NT2/D1 (cell line): ENCODE measurements around the gene CNP.

ENCODE experiments used
- SUZ12 ChIP-seq: IDR thresholded peaks from 2 replicates; pipeline ENCODE4 v1.6.1; 2011; ENCODE audit not compliant: insufficient read length, insufficient read depth; ENCODE audit errors: extremely low read depth
- YY1 ChIP-seq: IDR thresholded peaks from 2 replicates; pipeline ENCODE4 v1.6.1; 2011; ENCODE audit not compliant: insufficient read length, insufficient read depth
- ZNF274 ChIP-seq: IDR thresholded peaks from 2 replicates; pipeline ENCODE4 v1.6.1; 2011; ENCODE audit warnings: mild to moderate bottlenecking, low read depth, low read length

- TF ChIP-seq ZNF274 (no peak), YY1 (no peak), SUZ12 (no peak)
Observed at GRCh38 chr17:41967141-41967920, 736 bp downstream of the CNP start.
